Stimulated activated naive CD4-positive, alpha-beta T cell (primary cell): ENCODE data around the gene TMSB4Y.

Source experiments
- DNase-seq, 6 experiments: peaks; one replicate each; lab custom pipeline; 2025; lab: John Stamatoyannopoulos, UW

The TMSB4Y gene

DNA sequence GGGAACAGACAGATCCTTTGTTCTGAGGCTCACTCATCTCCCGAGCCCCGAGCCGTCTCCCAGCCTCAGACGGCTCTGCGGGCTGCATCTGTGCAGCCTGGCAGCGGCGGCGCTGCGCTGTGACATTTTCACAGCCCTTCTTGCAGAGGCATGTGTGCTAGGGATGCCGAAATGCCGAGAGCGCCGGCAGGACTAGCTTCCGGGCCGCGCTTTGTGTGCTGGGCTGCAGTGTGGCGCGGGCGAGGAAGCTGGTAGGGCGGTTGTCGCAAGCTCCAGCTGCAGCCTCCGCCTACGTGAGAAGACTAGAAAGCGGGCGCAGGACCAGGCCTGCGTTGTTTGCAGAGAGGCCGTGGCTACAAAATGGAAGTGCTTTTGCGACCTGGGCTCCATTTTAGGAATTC is at the start of gene TMSB4Y:
TSS of gene TMSB4Y (plus strand) at position 332 of the 401 bp plus-strand sequence.
- DNase-seq = peak in 3 of 6 experiments; percentile 65 to 79 (median 67)

DNA sequence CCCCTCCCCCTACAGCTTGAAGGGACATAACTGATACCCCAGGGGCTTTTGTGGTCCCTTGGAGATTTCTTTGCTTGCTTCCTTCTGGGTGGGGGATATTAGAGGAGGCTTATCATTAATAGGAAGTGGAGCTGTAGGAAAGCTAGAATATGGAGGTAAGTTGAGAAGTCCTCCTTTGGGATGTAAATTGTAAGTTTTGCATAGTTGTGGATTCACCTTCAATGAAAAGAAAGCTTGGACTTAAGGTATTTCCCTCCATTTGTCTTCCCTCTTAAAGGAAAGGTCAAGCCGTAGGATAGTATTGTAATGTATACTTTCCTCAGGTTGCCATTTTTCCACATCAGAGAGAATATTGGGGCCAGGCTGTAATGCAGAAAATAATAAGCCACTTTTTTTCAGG is 39.5 kb upstream of the TMSB4Y start:
- no peak for DNase-seq

DNA sequence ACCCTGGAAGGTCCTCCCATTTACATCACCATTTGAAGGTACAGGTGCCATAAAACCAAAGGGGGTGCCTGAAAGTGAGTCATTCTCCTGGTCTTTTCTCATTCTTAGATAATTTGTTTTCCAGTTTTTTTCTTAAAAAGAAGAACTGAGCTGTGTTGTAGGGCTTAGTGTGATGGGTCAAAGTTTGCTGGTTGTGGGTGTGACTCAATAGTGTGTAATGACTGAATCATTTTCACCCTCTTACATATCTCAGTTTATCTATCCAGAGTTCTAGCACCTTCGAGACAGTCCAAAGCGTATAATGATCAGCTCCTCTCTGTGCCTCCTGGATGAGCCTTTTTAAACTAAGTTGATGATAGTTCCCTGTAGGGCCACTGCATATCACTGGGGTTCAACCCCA is 32.6 kb upstream of the TMSB4Y start:
- no peak for DNase-seq

GRCh38 chrY:13702276-13702675 is 1.4 kb upstream of the TMSB4Y start:
- no peak for DNase-seq

GRCh38 chrY:13704121-13704930 is 627 bp downstream of the TMSB4Y start:
- peak in 2 of 6 experiments; percentile 0 to 4 for DNase-seq

DNA sequence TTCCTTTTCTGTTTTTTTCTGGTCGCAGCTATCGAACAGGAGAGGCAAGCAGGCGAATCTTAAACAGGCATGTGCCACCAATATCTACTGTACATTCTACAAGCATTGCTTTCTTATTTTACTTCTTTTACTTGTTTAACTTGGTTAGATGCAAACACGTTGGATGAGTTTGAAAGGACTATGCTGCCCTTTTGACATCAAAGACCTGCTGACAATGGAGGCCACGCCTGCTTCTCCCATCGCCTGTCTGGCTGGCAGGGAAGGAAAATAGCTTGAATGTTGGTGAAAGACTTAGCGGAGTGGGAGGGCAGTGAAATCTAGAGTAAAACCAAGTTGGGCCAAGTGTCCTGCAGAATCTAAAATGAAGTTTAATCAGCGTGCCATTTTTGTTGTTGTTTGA is 1.5 kb downstream of the TMSB4Y start:
- DNase-seq = peak in 1 of 6 experiments; percentile 0

GRCh38 chrY:13708038-13708437 is 4.3 kb downstream of the TMSB4Y start:
- DNase-seq = no peak

DNA sequence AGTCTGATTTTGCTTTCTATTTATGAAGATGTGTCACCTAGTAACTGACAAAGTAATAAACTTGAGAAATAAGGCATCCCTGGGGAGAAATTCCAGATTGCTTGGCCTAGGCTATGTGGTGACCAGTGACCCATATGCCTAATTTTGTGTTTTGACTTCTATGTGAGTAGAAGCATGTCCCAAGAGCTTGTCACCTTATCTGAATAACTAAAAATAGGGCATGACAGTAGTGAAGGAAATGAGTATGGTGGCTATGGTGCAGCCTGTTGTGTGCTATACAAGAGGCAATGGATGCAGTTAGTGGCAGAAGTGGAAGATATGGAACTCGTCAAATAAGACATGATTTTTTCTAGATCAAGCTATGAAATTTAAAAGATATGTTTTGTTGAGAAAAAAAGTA is 15.3 kb downstream of the TMSB4Y start:
- DNase-seq = no peak

- DNase-seq = peak in 1 of 6 experiments; percentile 0
These were observed 25.8 kb downstream of the TMSB4Y start for GRCh38 chrY:13729517-13729916.

GRCh38 chrY:13738618-13739017 is 34.9 kb downstream of the TMSB4Y start:
- DNase-seq = peak in 2 of 6 experiments; percentile 0 to 6

DNA sequence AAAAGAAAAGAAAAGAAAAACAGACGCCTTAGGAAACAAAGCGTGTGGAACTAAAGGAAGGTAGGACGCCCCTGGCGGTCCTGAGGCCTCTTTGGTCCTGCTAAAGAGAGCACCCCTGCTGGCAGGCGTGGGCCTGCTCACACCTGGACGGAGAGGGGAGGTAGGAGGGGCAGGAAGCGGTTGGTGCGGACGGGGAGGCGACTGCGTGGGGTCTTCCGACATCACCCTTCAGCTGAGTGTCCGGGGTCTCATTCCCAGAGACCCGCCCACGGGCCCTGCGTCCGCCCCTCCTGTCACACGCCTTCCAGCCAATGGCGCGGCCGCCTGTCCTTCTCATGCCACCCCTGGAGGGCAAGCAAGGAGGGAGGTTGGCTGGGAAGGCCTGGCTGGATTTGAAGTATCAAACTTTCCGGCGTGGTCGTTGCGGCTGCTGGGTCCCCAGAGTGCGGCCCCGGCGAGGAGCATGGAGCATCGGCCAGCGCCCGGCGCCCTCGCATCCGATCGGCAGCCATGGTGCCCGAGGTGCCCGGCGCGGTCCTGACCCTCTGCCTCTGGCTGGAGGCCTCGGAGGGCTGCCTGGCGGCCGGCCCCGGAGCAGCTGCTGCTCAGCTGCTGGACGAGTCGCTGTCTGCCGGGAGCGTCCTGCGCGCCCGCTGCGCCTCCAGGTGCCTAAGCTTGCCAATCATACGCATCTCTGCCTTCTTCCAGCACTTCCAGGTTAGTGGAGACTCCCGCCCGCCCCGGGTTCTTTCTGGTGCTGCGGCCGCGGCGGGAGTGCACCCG is 47.8 kb downstream of the TMSB4Y start:
- DNase-seq = peak in 3 of 6 experiments; percentile 20 to 44 (median 28)

DNA sequence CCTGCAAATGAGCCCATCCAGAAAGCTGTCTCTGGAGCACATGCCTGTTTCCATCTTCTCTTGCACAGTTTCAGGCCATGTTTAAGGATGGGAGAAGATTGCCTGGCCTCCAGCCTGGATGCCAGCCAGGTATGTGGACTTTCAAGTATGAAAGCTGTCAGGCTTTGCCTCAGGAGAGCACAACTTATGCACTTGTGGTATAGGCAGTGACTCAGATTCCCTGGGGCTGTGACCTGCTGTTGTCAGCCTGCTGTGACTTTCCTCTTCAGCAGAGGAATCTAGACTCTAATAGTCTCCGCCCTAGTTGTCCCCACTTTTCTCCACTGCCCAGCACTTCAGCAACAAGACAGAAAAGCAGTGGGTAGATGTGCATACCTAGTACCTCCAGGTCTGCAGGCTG is 51.0 kb downstream of the TMSB4Y start:
- no peak for DNase-seq
